Measurements from ENCODE around the gene LRTM2.

DNA sequence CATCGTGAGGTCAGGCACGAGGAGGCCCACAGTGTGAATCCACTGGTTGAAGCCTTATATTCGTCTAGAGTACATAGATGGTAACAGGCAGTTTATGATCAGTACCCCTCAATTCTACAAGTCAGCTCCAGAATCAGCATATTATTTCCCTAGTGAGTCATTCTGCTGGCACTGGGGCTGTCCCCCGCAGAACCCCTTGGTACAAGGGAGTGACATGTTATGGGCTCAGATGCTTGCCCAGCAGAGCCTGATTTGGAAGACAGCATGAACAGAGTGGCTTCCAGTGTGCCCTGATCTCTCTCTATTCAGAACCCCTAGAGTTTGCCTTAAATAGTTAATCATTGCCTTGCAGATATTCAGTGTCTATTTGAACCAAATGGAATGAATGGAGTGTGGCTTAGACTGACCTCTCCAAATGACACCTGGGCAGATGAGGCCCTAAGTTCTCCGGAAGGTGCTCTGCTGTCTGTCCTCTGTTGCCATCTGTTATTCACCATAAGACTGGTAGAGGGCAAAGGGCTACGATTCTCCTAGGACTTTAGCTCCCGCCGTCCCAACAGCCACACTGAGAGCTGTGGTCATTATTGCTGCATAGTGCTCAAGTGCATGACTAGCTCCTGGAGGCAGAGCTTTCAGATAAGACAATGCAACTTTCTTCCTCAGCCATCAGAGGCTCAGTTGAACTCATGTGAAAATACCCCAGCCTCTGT is 57.0 kb downstream of the LRTM2 start:
- TF ChIP-seq CTCF (IDR thresholded peaks at IDR 0.05; ENCODE audit: poor library complexity) (no peak), EZH2 (IDR thresholded peaks at IDR 0.05; ENCODE audit: borderline replicate concordance) (no peak), EZH2phosphoT487 (IDR thresholded peaks at IDR 0.05; ENCODE audit: low read depth, severe bottlenecking, unreplicated experiment) (no peak)
